Keratinocyte (primary cell): ENCODE data around the gene FAM3B.

Source experiments
- CTCF ChIP-seq, 3 experiments: IDR thresholded peaks in 1 of 3; conservative IDR thresholded peaks in 1 of 3; optimal IDR thresholded peaks in 1 of 3; 2 replicates in 2 of 3; 3 replicates in 1 of 3; pipeline versions ENCODE3 to v1.5.1; 2011; ENCODE audit warnings: low read length in 3 of 3, mild to moderate bottlenecking in 3 of 3, moderate library complexity in 2 of 3, control low read depth in 1 of 3, inconsistent platforms in 1 of 3; ENCODE audit not compliant: insufficient read depth in 2 of 3; ENCODE audit errors: extremely low read depth in 1 of 3
- EZH2 ChIP-seq: IDR thresholded peaks from one replicate; pipeline ENCODE4 v1.6.1; 2012; ENCODE audit warnings: inconsistent platforms, mild to moderate bottlenecking, low read length, moderate library complexity

DNA sequence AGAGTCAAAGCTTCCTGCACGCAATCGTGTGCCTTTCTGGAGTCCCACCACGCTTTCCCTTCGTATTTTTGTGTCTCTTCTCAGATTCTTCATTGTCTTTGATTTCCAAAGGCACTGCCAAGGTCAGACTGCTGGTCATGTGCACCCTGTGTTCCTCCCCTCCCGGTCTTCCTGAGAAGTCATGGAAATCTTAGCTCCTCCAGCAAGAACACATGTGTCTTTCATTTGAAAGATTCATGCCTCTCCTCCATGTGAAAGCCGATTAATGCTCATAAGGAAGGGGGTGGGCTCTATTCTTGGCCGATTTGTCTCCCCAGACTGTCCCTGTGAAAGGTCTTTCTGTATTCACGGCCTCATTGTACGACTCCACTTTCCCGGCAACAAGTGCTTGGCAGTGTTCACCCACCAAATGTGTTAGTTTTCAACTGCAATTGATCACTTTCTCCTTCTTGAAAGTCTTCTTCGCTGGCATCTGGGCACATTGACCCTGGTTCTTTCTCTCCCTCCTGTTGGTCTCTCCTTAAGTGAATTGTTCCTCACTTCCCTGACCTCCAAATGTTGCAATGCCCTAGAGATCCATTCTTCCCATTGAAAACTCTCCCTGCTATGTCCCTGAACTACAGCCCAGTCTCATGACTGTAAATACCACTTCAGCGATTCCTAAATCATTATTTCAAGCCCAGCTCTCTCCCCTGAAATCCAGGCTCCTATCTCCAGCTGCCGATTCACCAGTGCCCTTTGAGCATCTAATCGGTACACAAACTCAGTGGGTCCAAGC lies 70.6 kb downstream of the FAM3B start:
- TF ChIP-seq CTCF (optimal IDR thresholded peaks at IDR 0.05 in 1 of 3, IDR thresholded peaks at IDR 0.05 in 1 of 3, conservative IDR thresholded peaks at IDR 0.05 in 1 of 3; ENCODE audit: extremely low read depth in 1 of 3, insufficient read depth in 2 of 3, low read length in 3 of 3) (no peak), EZH2 (no peak)
